Ishikawa (cell line): ENCODE results near the gene CDCA5.

ENCODE experiments used
- CEBPB ChIP-seq: IDR thresholded peaks from 2 replicates; pipeline ENCODE4 v1.6.1; 2012
- CREB1 ChIP-seq: IDR thresholded peaks from 2 replicates; pipeline ENCODE4 v1.6.1; 2012; ENCODE audit warnings: low read depth
- EGR1 ChIP-seq: IDR thresholded peaks from 2 replicates; pipeline ENCODE4 v1.6.1; 2012
- EP300 ChIP-seq: IDR thresholded peaks from 2 replicates; pipeline ENCODE4 v1.6.1; 2012; ENCODE audit warnings: borderline replicate concordance
- FOXM1 ChIP-seq: IDR thresholded peaks from 2 replicates; pipeline ENCODE4 v1.6.1; 2012; ENCODE audit warnings: low read depth, borderline replicate concordance
- MAX ChIP-seq: IDR thresholded peaks from 2 replicates; pipeline ENCODE4 v1.6.1; 2012
- NFIC ChIP-seq: IDR thresholded peaks from 2 replicates; pipeline ENCODE4 v1.6.1; 2012
- RAD21 ChIP-seq: IDR thresholded peaks from 2 replicates; pipeline ENCODE4 v1.6.1; 2012; ENCODE audit warnings: low read depth
- REST ChIP-seq: IDR thresholded peaks from 2 replicates; pipeline ENCODE4 v1.6.1; 2012; ENCODE audit warnings: low read depth, mild to moderate bottlenecking
- TAF1 ChIP-seq: IDR thresholded peaks from 2 replicates; pipeline ENCODE4 v1.6.1; 2012; ENCODE audit warnings: low read depth, mild to moderate bottlenecking
- TCF12 ChIP-seq: IDR thresholded peaks from 2 replicates; pipeline ENCODE4 v1.6.1; 2012; ENCODE audit warnings: low read depth
- TEAD4 ChIP-seq: IDR thresholded peaks from 2 replicates; pipeline ENCODE4 v1.6.1; 2012
- USF1 ChIP-seq: IDR thresholded peaks from 2 replicates; pipeline ENCODE4 v1.6.1; 2012
- YY1 ChIP-seq: IDR thresholded peaks from 2 replicates; pipeline ENCODE4 v1.6.1; 2012; ENCODE audit warnings: low read depth
- ZBTB7A ChIP-seq: IDR thresholded peaks from 2 replicates; pipeline ENCODE4 v1.6.1; 2012; ENCODE audit warnings: low read depth

CDCA5 gene

GRCh38 chr11:65058419-65059054, 25.3 kb downstream of the CDCA5 start, which contains the start of gene NAALADL1:
TSS of gene NAALADL1 (minus strand) at chr11:65058553. CDS start at chr11:65058521, 32 bp downstream.
- TF ChIP-seq RAD21 (no peak), YY1 (no peak), MAX (no peak), TEAD4 (no peak), REST (no peak), CREB1 (no peak), CEBPB (no peak), USF1 (no peak), FOXM1 (no peak), NFIC (no peak), EGR1 (no peak), ZBTB7A (no peak), EP300 (no peak), TCF12 (no peak), TAF1 (no peak)

GRCh38 chr11:65058012-65058411, 25.8 kb downstream of the CDCA5 start:
- TF ChIP-seq RAD21 (no peak), REST (no peak), MAX (no peak), CREB1 (no peak), EGR1 (no peak), YY1 (no peak), USF1 (no peak), ZBTB7A (no peak), EP300 (no peak), TAF1 (no peak), NFIC (no peak), TCF12 (no peak), CEBPB (no peak), TEAD4 (no peak), FOXM1 (no peak)

GRCh38 chr11:65057526-65057925, 26.3 kb downstream of the CDCA5 start:
- TF ChIP-seq EGR1 (no peak), YY1 (no peak), MAX (no peak), NFIC (no peak), USF1 (no peak), CREB1 (no peak), RAD21 (no peak)

- no peak for TF ChIP-seq RAD21
- no peak for TF ChIP-seq FOXM1
- TF ChIP-seq CREB1 = no peak
- TF ChIP-seq REST = no peak
- no peak for TF ChIP-seq USF1
- TF ChIP-seq CEBPB = no peak
- TF ChIP-seq ZBTB7A = no peak
- no peak for TF ChIP-seq MAX
- no peak for TF ChIP-seq TCF12
- TF ChIP-seq TAF1 = no peak
- no peak for TF ChIP-seq NFIC
- no peak for TF ChIP-seq EP300
- TF ChIP-seq YY1 = no peak
Measured at GRCh38 chr11:65056999-65057398, 26.8 kb downstream of the CDCA5 start.
